Stimulated activated CD8-positive, alpha-beta memory T cell treated with anti-CD3 and anti-CD28 coated beads, Interleukin-4, amount 100 ng/mL, for 4 hours (primary cell): ENCODE data around the gene ORAI3.

Experiments used
- DNase-seq, 2 donors: peaks; one replicate each; pipeline ENCODE4 v3.0.0-alpha.2; 2020; ENCODE audit warnings: low read depth in 2 of 2, low spot score in 1 of 2

ORAI3 gene

GRCh38 chr16:30987581-30988190 is 38.8 kb downstream of the ORAI3 start:
- DNase-seq, result no peak

- DNase-seq, result no peak
Measured at GRCh38 chr16:30989469-30990047, 40.7 kb downstream of the ORAI3 start.

- no peak for DNase-seq
Measured at GRCh38 chr16:30990105-30990504, 41.2 kb downstream of the ORAI3 start.

GRCh38 chr16:30991052-30991451 is 42.2 kb downstream of the ORAI3 start:
- DNase-seq, result no peak

GRCh38 chr16:30992276-30992780 is 43.5 kb downstream of the ORAI3 start:
- DNase-seq, result no peak

- no peak for DNase-seq
Measured at GRCh38 chr16:30992931-30993816, 44.3 kb downstream of the ORAI3 start.

GRCh38 chr16:30995927-30996323 is 47.1 kb downstream of the ORAI3 start:
- DNase-seq, result no peak

GRCh38 chr16:30996324-30996984 is 47.6 kb downstream of the ORAI3 start:
- no peak for DNase-seq

- peak; percentile 53 to 65 for DNase-seq
Measured at GRCh38 chr16:30996985-30997724, 48.3 kb downstream of the ORAI3 start.

- DNase-seq, result no peak
Measured at GRCh38 chr16:30997725-30998711, 49.1 kb downstream of the ORAI3 start.

GRCh38 chr16:30998852-30999761 is 50.2 kb downstream of the ORAI3 start:
- no peak for DNase-seq

GRCh38 chr16:31000671-31001382 is 52.0 kb downstream of the ORAI3 start:
- DNase-seq, result no peak

GRCh38 chr16:31001507-31002249 is 52.8 kb downstream of the ORAI3 start:
- no peak for DNase-seq

GRCh38 chr16:31002250-31002700 is 53.4 kb downstream of the ORAI3 start:
- DNase-seq, result no peak

GRCh38 chr16:31002862-31003341 is 54.0 kb downstream of the ORAI3 start:
- no peak for DNase-seq

- DNase-seq, result no peak
Measured at GRCh38 chr16:31003744-31004143, 54.9 kb downstream of the ORAI3 start.
